ENCODE measurements around the gene LYRM7.
A peak's percentile ranks its signal among the peaks of the same experiment; 100 is the strongest.
"Not testable (repeated sequence)": the region's sequence is repeated elsewhere in the genome, so short reads cannot be mapped to it uniquely, and the experiment has no call there.

LYRM7 gene

GRCh38 chr5:131250751-131251475 lies 80.2 kb downstream of the LYRM7 start:
- TF ChIP-seq CTCF (IDR thresholded peaks at IDR 0.05; ENCODE audit: extremely low read depth, missing control alignments) = no peak
- no peak for DNase-seq (ENCODE audit: low spot score)

GRCh38 chr5:131252824-131253171 lies 82.1 kb downstream of the LYRM7 start:
- peak; percentile 49 for DNase-seq (ENCODE audit: low spot score)
- TF ChIP-seq CTCF (IDR thresholded peaks at IDR 0.05; ENCODE audit: extremely low read depth, missing control alignments) = no peak

- DNase-seq (ENCODE audit: low spot score) = not testable (repeated sequence)
Observed at GRCh38 chr5:131254025-131254424, 83.3 kb downstream of the LYRM7 start.

- TF ChIP-seq CTCF (IDR thresholded peaks at IDR 0.05; ENCODE audit: extremely low read depth, missing control alignments) = no peak
Observed at GRCh38 chr5:131254741-131255140, 84.0 kb downstream of the LYRM7 start.

More at GRCh38 chr5:131254741-131255140, 84.0 kb downstream of the LYRM7 start:
- DNase-seq (ENCODE audit: low spot score) = no peak

Data from GM20000 (cell line).